Measurements from ENCODE around the gene DACH1.
"Not testable (repeated sequence)": the region's sequence is repeated elsewhere in the genome, so short reads cannot be mapped to it uniquely, and the experiment has no call there.

The DACH1 gene

GRCh38 chr13:71861769-71862458 is 5.1 kb downstream of the DACH1 start:
- no peak for DNase-seq (ENCODE audit: low spot score in 2 of 2)
- ATAC-seq (ENCODE audit: low read depth): no peak
- Mint-ChIP-seq H3K4me1 (peaks cover 11% of the 10 kb centered on the region), H3K9me3 (no peaks in the 10 kb centered on the region), H3K4me3 (no peak overlapping the region), H3K27ac (no peak overlapping the region), H3K27me3 (peaks cover 18% of the 10 kb centered on the region), H3K36me3 (no peaks in the 10 kb centered on the region)

DNA sequence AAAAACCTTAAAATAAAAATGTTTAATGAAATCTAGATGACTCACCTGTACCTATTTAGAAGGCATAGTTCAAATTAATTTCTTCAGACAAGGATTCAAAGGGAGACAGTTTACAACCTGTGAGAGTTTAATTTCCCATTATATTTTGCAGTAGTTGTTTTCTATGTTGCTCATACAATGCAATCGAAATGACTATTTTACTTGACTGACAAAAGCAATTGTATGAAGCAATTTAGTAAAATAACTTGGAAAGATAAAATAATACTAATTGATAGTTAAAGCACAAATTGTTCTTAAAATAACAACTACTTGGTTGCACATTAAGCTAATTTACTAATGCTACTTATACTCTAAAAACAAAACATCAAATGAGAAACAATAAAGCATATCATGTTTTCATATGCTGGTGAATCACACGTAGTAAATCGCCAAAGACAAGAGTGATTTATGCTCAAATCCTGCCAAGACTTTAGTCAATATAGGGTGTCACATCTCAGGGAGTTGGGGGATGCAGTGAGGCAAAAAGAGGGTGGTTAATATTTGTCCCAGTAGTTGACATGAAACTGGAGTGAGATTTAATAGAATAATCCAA is 6.4 kb downstream of the DACH1 start:
- H3K4me1 Mint-ChIP-seq: peaks cover 7% of the 10 kb centered on the region
- no peak overlapping the region for H3K27ac Mint-ChIP-seq
- peaks cover 15% of the 10 kb centered on the region for H3K27me3 Mint-ChIP-seq
- H3K9me3 Mint-ChIP-seq: no peaks in the 10 kb centered on the region
- no peak overlapping the region for H3K4me3 Mint-ChIP-seq
- ATAC-seq (ENCODE audit: low read depth) (no peak), DNase-seq (ENCODE audit: low spot score in 2 of 2) (no peak)
- no peaks in the 10 kb centered on the region for H3K36me3 Mint-ChIP-seq

- no peak overlapping the region for H3K4me3 Mint-ChIP-seq
- H3K27me3 Mint-ChIP-seq: peaks cover 2% of the 10 kb centered on the region
- H3K36me3 Mint-ChIP-seq: no peaks in the 10 kb centered on the region
- no peaks in the 10 kb centered on the region for H3K9me3 Mint-ChIP-seq
- no peak for ATAC-seq (ENCODE audit: low read depth)
- H3K4me1 Mint-ChIP-seq: no peaks in the 10 kb centered on the region
- no peak overlapping the region for H3K27ac Mint-ChIP-seq
- DNase-seq (ENCODE audit: low spot score in 2 of 2): no peak
These were observed 8.4 kb downstream of the DACH1 start for GRCh38 chr13:71858647-71859046.

GRCh38 chr13:71856548-71857043 is 10.4 kb downstream of the DACH1 start:
- H3K27me3 Mint-ChIP-seq: peaks cover 1% of the 10 kb centered on the region
- no peak overlapping the region for H3K27ac Mint-ChIP-seq
- H3K36me3 Mint-ChIP-seq: no peaks in the 10 kb centered on the region
- H3K9me3 Mint-ChIP-seq: no peaks in the 10 kb centered on the region
- H3K4me1 Mint-ChIP-seq: no peaks in the 10 kb centered on the region
- DNase-seq (ENCODE audit: low spot score in 2 of 2) (no peak), ATAC-seq (ENCODE audit: low read depth) (no peak)
- no peak overlapping the region for H3K4me3 Mint-ChIP-seq

DNA sequence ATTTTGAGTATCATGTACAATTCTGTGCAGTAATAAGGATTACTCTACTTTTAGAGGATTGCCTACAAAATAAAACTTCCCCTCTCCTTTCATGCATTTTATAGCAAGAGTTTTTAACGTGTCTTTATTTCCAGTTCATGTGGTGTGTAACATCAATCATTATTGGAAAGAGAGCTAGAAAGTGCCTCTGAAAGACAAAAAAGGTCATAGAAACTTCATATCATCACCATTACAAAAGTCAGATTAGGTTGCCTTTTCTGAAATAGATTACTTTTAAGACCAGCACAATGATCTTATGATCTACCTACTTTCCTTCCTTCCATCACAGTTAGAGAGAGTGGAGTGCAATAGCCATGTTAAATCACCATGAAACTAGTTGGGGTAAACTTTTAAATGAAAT is 12.6 kb downstream of the DACH1 start:
- H3K36me3 Mint-ChIP-seq: no peaks in the 10 kb centered on the region
- peaks cover 1% of the 10 kb centered on the region for H3K27me3 Mint-ChIP-seq
- H3K4me1 Mint-ChIP-seq: no peaks in the 10 kb centered on the region
- no peaks in the 10 kb centered on the region for H3K9me3 Mint-ChIP-seq
- ATAC-seq (ENCODE audit: low read depth) (no peak), DNase-seq (ENCODE audit: low spot score in 2 of 2) (no peak)
- no peak overlapping the region for H3K4me3 Mint-ChIP-seq
- no peak overlapping the region for H3K27ac Mint-ChIP-seq

- DNase-seq (ENCODE audit: low spot score in 2 of 2) (no peak), ATAC-seq (ENCODE audit: low read depth) (no peak)
- no peaks in the 10 kb centered on the region for H3K4me1 Mint-ChIP-seq
- no peaks in the 10 kb centered on the region for H3K36me3 Mint-ChIP-seq
- H3K4me3 Mint-ChIP-seq: no peak overlapping the region
- H3K27me3 Mint-ChIP-seq: peaks cover 1% of the 10 kb centered on the region
- no peak overlapping the region for H3K27ac Mint-ChIP-seq
- peaks cover under 1% of the 10 kb centered on the region for H3K9me3 Mint-ChIP-seq
These were observed 13.3 kb downstream of the DACH1 start for GRCh38 chr13:71853725-71854124.

- Mint-ChIP-seq H3K4me3 (no peak overlapping the region), H3K4me1 (no peaks in the 10 kb centered on the region), H3K36me3 (no peaks in the 10 kb centered on the region), H3K27ac (no peak overlapping the region), H3K9me3 (peaks cover 1% of the 10 kb centered on the region), H3K27me3 (no peaks in the 10 kb centered on the region)
- DNase-seq (ENCODE audit: low spot score in 2 of 2): no peak
- ATAC-seq (ENCODE audit: low read depth): no peak
These were observed 14.3 kb downstream of the DACH1 start for GRCh38 chr13:71852736-71853135.

DNA sequence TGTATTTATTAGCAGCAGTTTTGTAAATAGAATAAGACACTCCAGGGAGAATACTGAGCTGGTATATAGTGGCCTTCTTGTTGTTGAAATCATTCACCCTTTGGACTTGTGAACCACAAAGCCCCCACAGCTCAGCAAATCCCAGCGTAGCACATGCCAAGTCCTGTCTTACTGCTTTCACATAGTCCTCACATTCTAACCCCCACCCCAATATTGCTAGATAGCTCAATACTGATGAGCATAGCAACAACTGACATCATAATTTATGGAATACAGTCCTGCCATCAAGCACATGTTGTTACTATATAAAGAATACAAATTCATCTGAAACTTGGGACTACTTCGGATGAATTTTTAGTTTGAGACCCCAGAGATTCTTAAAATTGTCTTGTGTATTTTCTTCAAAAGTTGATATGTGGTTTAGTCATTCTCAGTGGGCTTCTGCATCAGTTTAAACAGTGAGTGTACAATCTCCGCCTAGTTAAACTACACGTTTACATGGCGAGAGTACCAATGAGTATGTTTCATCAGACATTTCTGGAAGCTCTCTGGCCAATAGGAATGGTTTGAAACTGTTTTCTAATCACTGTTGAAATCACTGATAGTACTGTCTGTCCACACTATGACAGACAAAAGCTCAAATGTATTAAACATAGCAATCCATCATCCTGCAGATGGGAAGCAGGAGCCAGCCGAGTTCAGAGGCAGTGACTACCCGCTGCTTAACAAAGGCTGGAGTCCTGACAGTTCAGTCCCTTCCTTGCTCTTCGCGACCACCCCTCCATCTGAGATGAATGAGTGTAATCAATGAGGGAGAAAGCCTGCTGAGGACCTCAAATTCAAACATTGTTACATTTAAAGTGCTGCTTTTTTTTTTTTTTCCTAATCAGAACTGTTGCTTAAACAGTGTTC is 15.2 kb downstream of the DACH1 start:
- Mint-ChIP-seq H3K4me1 (no peaks in the 10 kb centered on the region), H3K36me3 (no peaks in the 10 kb centered on the region), H3K9me3 (peaks cover 1% of the 10 kb centered on the region), H3K4me3 (no peak overlapping the region), H3K27ac (no peak overlapping the region), H3K27me3 (no peaks in the 10 kb centered on the region)
- DNase-seq (ENCODE audit: low spot score in 2 of 2) (no peak), ATAC-seq (ENCODE audit: low read depth) (no peak)

DNA sequence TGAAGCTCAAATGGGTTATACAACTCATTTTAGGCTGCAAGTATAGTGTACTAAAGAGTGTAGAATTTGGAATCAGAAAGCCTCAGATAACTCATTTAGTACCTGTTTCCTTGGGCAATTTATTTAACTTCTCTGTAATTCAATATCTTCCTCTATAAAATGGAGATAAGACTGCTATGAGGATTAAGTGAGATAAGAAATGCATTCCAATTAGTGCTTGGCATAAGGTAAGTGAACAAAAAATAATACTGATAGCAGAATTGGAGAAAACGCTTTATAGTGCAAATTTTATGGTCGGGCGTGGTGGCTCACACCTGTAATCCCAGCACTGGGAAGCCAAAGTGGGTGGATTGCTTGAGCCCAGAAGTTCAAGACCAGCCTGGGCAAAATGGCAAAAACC is 25.0 kb downstream of the DACH1 start:
- DNase-seq (ENCODE audit: low spot score in 2 of 2): no peak
- Mint-ChIP-seq H3K36me3 (no peaks in the 10 kb centered on the region), H3K27me3 (no peaks in the 10 kb centered on the region), H3K27ac (no peak overlapping the region), H3K9me3 (peaks cover 5% of the 10 kb centered on the region), H3K4me3 (no peak overlapping the region), H3K4me1 (no peaks in the 10 kb centered on the region)
- no peak for ATAC-seq (ENCODE audit: low read depth)

DNA sequence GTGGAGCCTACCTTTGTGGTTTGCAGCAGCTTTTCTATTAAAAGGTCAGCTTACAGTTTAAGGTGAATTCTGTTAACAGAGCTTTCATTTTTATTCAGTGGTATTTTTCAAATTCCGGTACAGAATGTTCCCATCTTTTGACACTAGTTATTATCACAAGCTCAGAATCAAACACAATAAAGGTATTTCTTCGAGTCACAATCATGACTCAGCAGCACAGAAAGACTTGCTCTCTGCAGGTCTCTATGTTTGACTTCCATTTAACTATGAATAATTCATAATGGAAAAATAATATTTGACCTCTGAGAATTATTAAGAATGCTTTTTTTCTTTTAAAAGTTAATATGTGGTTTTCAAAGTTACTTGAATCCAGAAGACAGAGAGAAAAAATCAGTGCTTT is 28.2 kb downstream of the DACH1 start:
- ATAC-seq (ENCODE audit: low read depth): no peak

GRCh38 chr13:71837582-71837981 is 29.4 kb downstream of the DACH1 start:
- H3K4me1 Mint-ChIP-seq; DNase-seq (ENCODE audit: low spot score in 2 of 2); H3K27ac Mint-ChIP-seq; H3K36me3 Mint-ChIP-seq; H3K4me3 Mint-ChIP-seq; ATAC-seq (ENCODE audit: low read depth); H3K27me3 Mint-ChIP-seq; H3K9me3 Mint-ChIP-seq: not testable (repeated sequence)

More for the DNA sequence above, 28.2 kb downstream of the DACH1 start:
- no peak for DNase-seq (ENCODE audit: low spot score in 2 of 2)
- Mint-ChIP-seq H3K4me1 (no peaks in the 10 kb centered on the region), H3K9me3 (peaks cover 2% of the 10 kb centered on the region), H3K4me3 (no peak overlapping the region), H3K27me3 (no peaks in the 10 kb centered on the region), H3K27ac (no peak overlapping the region), H3K36me3 (no peaks in the 10 kb centered on the region)

GRCh38 chr13:71831716-71832115 is 35.3 kb downstream of the DACH1 start:
- Mint-ChIP-seq H3K4me1 (no peaks in the 10 kb centered on the region), H3K27me3 (no peaks in the 10 kb centered on the region), H3K9me3 (peaks cover 4% of the 10 kb centered on the region), H3K27ac (no peak overlapping the region), H3K36me3 (no peaks in the 10 kb centered on the region), H3K4me3 (no peak overlapping the region)
- ATAC-seq (ENCODE audit: low read depth): no peak
- no peak for DNase-seq (ENCODE audit: low spot score in 2 of 2)

DNA sequence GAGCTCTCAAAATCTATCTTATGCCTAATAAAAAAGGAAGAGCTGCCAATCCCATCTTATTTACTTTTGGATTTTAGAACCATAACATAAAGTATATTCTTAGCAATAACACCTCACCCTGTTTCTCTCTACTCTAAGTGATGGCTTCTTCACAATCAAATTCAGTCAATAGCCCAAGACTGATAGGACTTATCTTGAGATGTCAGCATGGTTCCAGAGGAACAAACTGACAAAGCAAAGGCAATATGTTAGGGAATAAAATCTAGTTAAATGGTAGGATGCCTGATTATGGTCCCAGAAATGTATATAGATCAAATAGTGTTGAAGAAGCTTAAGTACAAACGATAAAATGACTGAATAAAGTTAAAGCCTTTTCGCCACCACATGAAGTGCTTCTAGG is 36.3 kb downstream of the DACH1 start:
- peaks cover 4% of the 10 kb centered on the region for H3K9me3 Mint-ChIP-seq
- H3K27ac Mint-ChIP-seq: no peak overlapping the region
- DNase-seq (ENCODE audit: low spot score in 2 of 2): no peak
- no peaks in the 10 kb centered on the region for H3K4me1 Mint-ChIP-seq
- H3K4me3 Mint-ChIP-seq: no peak overlapping the region
- ATAC-seq (ENCODE audit: low read depth): no peak
- no peaks in the 10 kb centered on the region for H3K36me3 Mint-ChIP-seq
- H3K27me3 Mint-ChIP-seq: no peaks in the 10 kb centered on the region

DNA sequence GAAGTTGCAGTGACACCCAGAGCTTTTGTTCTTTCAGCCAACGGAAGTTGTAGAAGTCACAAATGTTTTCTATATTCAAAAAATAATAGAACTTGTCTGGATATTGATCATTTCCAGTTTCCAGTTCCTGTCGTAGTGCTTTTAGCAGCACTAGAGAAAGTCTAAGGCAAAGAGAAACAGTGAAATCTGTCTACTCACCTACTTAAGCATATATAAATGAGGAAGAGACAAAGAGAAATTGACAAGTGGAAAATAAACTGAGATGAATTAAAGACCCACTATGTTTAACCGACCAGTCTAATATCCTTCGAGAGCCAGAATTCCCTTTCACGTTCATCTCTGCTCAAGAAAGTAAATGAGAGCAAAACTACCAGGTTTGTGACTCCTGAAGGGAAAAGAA is 36.7 kb downstream of the DACH1 start:
- Mint-ChIP-seq H3K4me3 (no peak overlapping the region), H3K36me3 (no peaks in the 10 kb centered on the region), H3K9me3 (peaks cover 4% of the 10 kb centered on the region), H3K4me1 (no peaks in the 10 kb centered on the region), H3K27me3 (no peaks in the 10 kb centered on the region), H3K27ac (no peak overlapping the region)
- no peak for DNase-seq (ENCODE audit: low spot score in 2 of 2)
- ATAC-seq (ENCODE audit: low read depth): no peak

All from memory B cell (primary cell).